ENCODE data around the gene MSH4.

The MSH4 gene

GRCh38 chr1:75950176-75950575 is 153.5 kb downstream of the MSH4 start:
- no peak for DNase-seq

DNA sequence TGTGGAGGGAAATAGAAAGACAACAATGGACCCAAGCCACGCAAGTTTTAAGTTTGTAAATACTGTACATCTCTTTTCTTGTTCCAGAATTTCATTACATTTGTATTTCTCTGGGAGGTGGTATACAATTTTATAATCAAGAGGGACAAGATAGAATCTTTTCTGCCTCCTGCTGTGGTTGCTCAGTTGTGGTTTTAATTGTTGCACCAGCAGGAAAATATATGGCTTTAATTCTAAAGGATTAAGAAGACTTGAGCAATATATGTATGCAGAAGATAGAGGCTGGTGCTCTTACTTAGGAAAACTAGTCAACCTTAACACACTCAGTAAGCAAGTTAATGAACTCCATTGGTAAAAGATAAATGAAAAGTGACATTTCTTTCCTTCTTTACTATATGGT is 155.3 kb downstream of the MSH4 start:
- no peak for DNase-seq

DNA sequence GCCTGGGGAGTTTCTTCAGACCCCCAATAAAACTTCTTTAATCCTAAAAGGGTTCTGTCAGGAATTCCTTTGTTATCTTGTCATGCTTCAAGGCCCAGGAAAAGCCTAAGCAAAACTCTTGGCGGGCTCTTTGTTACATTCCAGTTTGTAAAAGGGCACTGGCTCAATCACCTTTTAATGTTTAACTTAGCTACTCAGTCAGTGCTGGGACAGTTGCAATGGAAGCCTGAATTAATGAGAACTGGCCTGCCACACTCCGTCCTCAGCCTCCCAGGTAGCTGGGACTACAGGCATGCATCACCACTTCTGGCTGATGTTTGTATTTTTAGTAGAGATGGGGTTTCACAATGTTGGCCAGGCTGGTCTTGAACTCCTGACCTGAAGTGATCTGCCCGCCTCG is 156.8 kb downstream of the MSH4 start:
- DNase-seq = no peak

DNA sequence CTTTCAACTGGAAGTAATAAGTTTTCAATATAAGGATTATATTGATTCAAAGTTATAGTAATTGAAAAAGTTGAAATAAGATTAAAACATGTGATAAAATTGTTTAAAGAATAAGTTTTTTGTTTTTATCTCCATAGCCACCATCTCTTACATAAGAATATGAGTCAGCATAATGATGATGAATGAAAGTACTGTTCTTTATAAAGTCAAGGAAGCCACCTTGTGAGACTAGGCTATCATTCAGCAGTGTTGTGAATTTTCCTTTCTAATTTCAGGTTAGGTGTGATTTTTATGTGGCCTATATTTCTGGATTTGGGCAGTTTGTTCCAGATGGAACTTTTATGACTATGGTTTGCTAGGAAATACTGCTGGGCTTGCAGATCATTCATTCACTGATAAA is 157.9 kb downstream of the MSH4 start:
- DNase-seq = no peak
